K562 (cell line): ENCODE data around the gene CCDC69. TPM values are rescaled to one million over a fixed set of nuclear protein-coding genes. Genes with fewer than 3 reads are reported as not detected.

Experiments
- CBFA2T2 ChIP-seq: fragments of 450-650 bp; conservative IDR thresholded peaks from 2 replicates; pipeline ENCODE4 v1.6.1; 2017; ENCODE audit warnings: mild to moderate bottlenecking
- CBFA2T3 ChIP-seq: fragments of 450-650 bp; IDR thresholded peaks from 2 replicates; pipeline ENCODE4 v1.6.1; 2017
- E2F4 ChIP-seq: sonication (generic); formaldehyde crosslinking; IDR thresholded peaks from 2 replicates; pipeline ENCODE4 v1.8.0; 2022; ENCODE audit warnings: mild to moderate bottlenecking, low read depth, missing genetic modification reagents
- HNRNPLL ChIP-seq: fragments of 200-400 bp; formaldehyde crosslinking; IDR thresholded peaks from 2 replicates; pipeline ENCODE4 v1.6.1; 2017; ENCODE audit warnings: low read length, low read depth, mild to moderate bottlenecking; ENCODE audit not compliant: poor library complexity, severe bottlenecking
- NR2C2 ChIP-seq, 2 experiments: fragments of 200-800 bp in 1 of 2; sonication (Bioruptor generic) in 1 of 2; sonication (generic) in 1 of 2; formaldehyde crosslinking in 1 of 2; IDR thresholded peaks; 2 replicates each; pipeline versions ENCODE4 v1.6.1 to v1.8.0; 2016 to 2022; ENCODE audit warnings: mild to moderate bottlenecking in 1 of 2, missing compliant biosample characterization in 1 of 2, missing genetic modification characterization in 1 of 2, missing genetic modification reagents in 1 of 2
- RBBP5 ChIP-seq: fragments of 200-600 bp; sonication (generic); IDR thresholded peaks from 2 replicates; pipeline ENCODE4 v1.6.1; 2012; ENCODE audit warnings: borderline replicate concordance, mild to moderate bottlenecking, low read length, control low read depth, inconsistent platforms; ENCODE audit not compliant: insufficient read depth, poor library complexity, severe bottlenecking
- SMAD1 ChIP-seq: fragments of 150-350 bp; IDR thresholded peaks from 2 replicates; pipeline ENCODE4 v1.6.1; 2014; ENCODE audit warnings: low read length, low read depth; ENCODE audit not compliant: partially characterized antibody
- SNAPC5 ChIP-seq: fragments of 250-450 bp; sonication (Bioruptor Pico); IDR thresholded peaks from 2 replicates; pipeline ENCODE4 v1.8.0; 2021; ENCODE audit warnings: moderate library complexity, mild to moderate bottlenecking, inconsistent platforms
- SOX6 ChIP-seq: fragments of 450-650 bp; IDR thresholded peaks from 2 replicates; pipeline ENCODE4 v1.6.1; 2014; ENCODE audit warnings: mild to moderate bottlenecking
- ZNF316 ChIP-seq: fragments of 450-650 bp; IDR thresholded peaks from 2 replicates; pipeline ENCODE4 v1.6.1; 2016
- ZNF449 ChIP-seq: fragments of 250-450 bp; sonication (Bioruptor Pico); IDR thresholded peaks from 2 replicates; pipeline ENCODE4 v1.8.0; 2022; ENCODE audit warnings: moderate library complexity, mild to moderate bottlenecking, inconsistent platforms
- polyA plus RNA-seq, 8 experiments: library from polyadenylated mRNA; depleted of rRNA in 4 of 8; stranded (reverse) in 5 of 8; unstranded in 3 of 8; fragments of >200 nt; fragmentation: Nextera tagmentation in 2 of 8; fragmentation: Illumina TruSeq in 1 of 8; extraction: Ambion mirVana in 2 of 8; extraction: Trizol in 1 of 8; gene quantifications; 2 replicates each; pipeline versions ENCODE4 v1.2.1 to v1.2.3, GENCODE V29; 2011 to 2014; ENCODE audit warnings: inconsistent platforms in 1 of 8, missing spikeins in 1 of 8
- total RNA-seq, 7 experiments: library from RNA; depleted of rRNA in 6 of 7; stranded (reverse); fragments of >200 nt in 6 of 7; fragmentation: Illumina TruSeq in 2 of 7; extraction: Trizol in 2 of 7; gene quantifications; 2 replicates each; pipeline versions ENCODE4 v1.2.1 to v1.2.3, GENCODE V29; 2011 to 2021; ENCODE audit warnings: low replicate concordance in 1 of 7

CCDC69 gene
- total and polyA plus RNA-seq, 9 of the 15 experiments (the other 6 are each of a cell fraction or from before 2014, with no cell fraction given) = 0.65 to 12.2 (median 7.6) TPM

GRCh38 chr5:151155775-151156506 lies 68.0 kb downstream of the CCDC69 start (continued):
- TF ChIP-seq NR2C2 (CRISPR knock-in tag; IDR thresholded peaks at IDR 0.05) (no peak), NR2C2 (tag; IDR thresholded peaks at IDR 0.05) (no peak), ZNF449 (CRISPR knock-in tag) (no peak), CBFA2T2 (peak; percentile 48), HNRNPLL (no peak), E2F4 (CRISPR knock-in tag) (no peak), SOX6 (0 out of 2 replicates have a peak, but pooled peaks have one; percentile 43), RBBP5 (no peak), SNAPC5 (CRISPR knock-in tag) (no peak), SMAD1 (no peak), ZNF316 (no peak), CBFA2T3 (peak; percentile 62)
